Kidney epithelial cell (primary cell): ENCODE results near the gene SNAPC4. TPM values are rescaled to one million over a fixed set of nuclear protein-coding genes. Genes with fewer than 3 reads are reported as not detected.

Source experiments
- DNase-seq: peaks from one replicate; pipeline ENCODE4 v3.0.0-alpha.2; 2010; ENCODE audit warnings: low read depth
- H3K27me3 ChIP-seq: 2 replicates; pipeline ENCODE4 v1.6.0; 2011; ENCODE audit warnings: low read length; ENCODE audit not compliant: control insufficient read depth, insufficient read depth
- H3K36me3 ChIP-seq: 2 replicates; pipeline ENCODE4 v1.5.1; 2011; ENCODE audit warnings: low read length; ENCODE audit not compliant: control insufficient read depth, insufficient read depth
- H3K4me3 ChIP-seq: 2 replicates; pipeline ENCODE4 v1.5.1; 2011; ENCODE audit warnings: low read depth, mild to moderate bottlenecking, control low read depth, low read length
- total RNA-seq: library from RNA; depleted of rRNA; stranded (reverse); fragments of >200 nt; gene quantifications from 2 replicates; pipeline ENCODE4 v1.2.3, GENCODE V29; 2015
- TF ChIP-seq, protein P1 (sequence below): IDR thresholded peaks from 2 replicates; pipeline ENCODE4 v1.5.1; 2011; ENCODE audit warnings: mild to moderate bottlenecking, moderate library complexity, low read length, control low read depth, inconsistent platforms; ENCODE audit not compliant: insufficient read depth, poor library complexity, severe bottlenecking

Gene SNAPC4
- total RNA-seq, 1 donor from 2014 or later, result 14.9 TPM

DNA sequence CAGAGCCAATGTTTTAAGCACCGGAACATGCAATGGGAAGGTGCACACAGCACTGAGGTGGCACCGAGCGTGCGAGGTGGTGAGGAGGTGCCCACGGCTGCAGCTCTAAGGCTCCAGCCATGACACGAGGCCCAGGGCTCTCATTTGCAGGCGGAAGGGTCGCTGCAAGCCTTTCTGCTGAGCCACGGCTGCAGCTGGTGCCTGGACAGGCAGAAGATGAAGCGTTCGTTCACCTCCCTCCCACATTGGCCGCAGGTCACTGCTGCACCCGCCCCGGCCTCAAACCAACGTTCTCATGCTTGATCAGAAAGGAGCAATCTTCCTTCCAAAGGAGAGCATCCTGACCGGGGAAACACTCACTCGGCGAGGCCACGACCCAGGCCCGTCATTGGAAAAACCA is 44.1 kb upstream of the SNAPC4 start:
- TF ChIP-seq, protein P1, sequence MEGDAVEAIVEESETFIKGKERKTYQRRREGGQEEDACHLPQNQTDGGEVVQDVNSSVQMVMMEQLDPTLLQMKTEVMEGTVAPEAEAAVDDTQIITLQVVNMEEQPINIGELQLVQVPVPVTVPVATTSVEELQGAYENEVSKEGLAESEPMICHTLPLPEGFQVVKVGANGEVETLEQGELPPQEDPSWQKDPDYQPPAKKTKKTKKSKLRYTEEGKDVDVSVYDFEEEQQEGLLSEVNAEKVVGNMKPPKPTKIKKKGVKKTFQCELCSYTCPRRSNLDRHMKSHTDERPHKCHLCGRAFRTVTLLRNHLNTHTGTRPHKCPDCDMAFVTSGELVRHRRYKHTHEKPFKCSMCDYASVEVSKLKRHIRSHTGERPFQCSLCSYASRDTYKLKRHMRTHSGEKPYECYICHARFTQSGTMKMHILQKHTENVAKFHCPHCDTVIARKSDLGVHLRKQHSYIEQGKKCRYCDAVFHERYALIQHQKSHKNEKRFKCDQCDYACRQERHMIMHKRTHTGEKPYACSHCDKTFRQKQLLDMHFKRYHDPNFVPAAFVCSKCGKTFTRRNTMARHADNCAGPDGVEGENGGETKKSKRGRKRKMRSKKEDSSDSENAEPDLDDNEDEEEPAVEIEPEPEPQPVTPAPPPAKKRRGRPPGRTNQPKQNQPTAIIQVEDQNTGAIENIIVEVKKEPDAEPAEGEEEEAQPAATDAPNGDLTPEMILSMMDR, result no peak
- peaks cover 7% of the 10 kb centered on the region for H3K36me3 ChIP-seq
- no peak overlapping the region for H3K4me3 ChIP-seq
- H3K27me3 ChIP-seq, result no peaks in the 10 kb centered on the region
- no peak for DNase-seq

DNA sequence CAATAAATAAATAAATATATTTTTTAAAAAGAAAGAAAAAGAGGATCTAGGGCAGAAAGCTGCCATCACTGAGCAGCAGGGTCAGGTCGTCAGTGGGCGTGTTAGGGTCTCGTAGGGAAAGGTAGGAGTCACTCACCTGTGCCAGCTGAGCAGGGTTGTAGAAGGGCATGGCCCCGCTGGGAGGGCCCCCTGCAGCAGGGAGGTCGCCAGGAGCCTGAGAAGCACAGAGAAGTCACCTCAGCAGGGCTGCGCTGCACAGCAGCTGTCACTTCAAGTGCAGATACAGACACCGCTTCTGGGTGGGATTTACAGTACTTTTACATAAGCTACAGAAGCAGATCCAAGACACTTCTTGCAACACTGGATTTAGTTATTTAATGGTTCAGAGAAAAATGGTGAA is 43.7 kb upstream of the SNAPC4 start:
- no peak for DNase-seq
- no peaks in the 10 kb centered on the region for H3K27me3 ChIP-seq
- H3K4me3 ChIP-seq, result no peak overlapping the region
- TF ChIP-seq, protein P1, result no peak
- H3K36me3 ChIP-seq, result peaks cover 7% of the 10 kb centered on the region

DNA sequence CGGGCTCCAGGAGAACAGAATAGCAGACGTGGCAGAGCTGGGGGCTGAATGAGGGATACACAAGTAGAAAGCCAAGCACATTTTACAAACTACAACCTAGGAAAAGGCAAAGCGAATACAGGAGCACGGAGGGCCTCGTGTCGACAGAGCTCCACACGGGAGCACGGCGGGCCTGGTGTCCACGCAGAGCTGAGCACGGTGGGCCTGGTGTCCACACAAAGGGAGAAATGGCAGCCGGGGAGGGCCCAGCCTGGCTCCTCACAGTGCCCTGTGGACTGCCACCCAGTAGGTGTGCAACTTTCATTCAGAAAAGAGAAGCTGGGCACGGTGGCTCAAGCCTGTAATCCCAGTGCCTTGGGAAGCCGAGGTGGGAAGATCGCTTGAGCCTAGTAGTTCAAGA is 43.1 kb upstream of the SNAPC4 start:
- H3K36me3 ChIP-seq, result peaks cover 7% of the 10 kb centered on the region
- TF ChIP-seq, protein P1, result no peak

DNA sequence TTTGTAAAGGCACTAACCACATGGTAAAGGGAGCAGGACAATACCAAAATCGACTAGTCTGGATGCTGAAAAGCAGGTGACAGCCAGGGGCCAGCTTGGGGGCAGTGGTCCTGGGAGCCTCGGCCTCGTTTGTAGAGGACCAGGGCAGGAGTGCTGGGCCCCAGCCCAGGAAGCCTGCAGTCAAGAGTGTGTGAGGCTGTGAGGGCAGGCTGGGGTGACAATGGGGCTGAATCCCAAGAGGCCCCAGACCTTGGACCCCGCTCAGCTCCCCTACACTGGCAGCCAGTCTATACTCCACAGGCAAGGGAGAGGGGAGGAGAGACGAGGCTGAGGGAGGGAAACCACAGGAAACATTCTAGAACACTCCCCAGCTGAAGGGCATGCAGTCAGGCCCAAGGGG is 42.3 kb upstream of the SNAPC4 start:
- H3K27me3 ChIP-seq, result no peaks in the 10 kb centered on the region
- DNase-seq, result no peak
- H3K36me3 ChIP-seq, result peaks cover 6% of the 10 kb centered on the region
- no peak overlapping the region for H3K4me3 ChIP-seq
- TF ChIP-seq, protein P1, result no peak

More for the DNA sequence above, 43.1 kb upstream of the SNAPC4 start:
- Histone ChIP-seq H3K27me3 (no peaks in the 10 kb centered on the region), H3K4me3 (no peak overlapping the region)
- DNase-seq, result no peak

DNA sequence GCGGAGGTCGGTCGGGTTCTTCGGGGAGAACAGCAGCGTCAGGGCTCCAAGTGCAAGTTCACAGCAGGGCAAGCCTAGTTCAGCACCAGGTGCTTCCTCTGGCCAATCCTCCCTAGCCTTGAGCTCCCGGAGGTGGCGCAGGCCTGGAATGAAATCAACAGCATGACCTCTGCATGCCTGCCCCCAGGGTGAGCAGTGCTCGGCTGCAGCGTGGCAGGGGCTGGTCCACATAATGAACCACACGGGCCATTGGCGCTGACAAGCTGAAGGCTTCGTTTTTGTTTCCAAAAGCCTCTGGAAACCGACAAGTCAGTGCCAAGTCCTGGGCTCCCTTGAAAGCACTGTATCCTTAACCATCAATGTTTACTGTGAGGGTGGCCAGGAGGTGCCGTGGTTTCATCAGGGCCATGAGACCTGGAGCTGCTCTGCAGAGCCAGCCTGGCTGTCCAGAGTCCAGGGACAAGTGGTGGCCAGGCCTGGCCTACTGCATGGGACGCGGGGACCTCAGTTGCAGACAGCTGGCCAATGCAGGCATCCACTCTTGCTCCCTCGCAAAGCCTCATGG is 41.8 kb upstream of the SNAPC4 start:
- TF ChIP-seq, protein P1, result no peak
- DNase-seq, result no peak
- no peaks in the 10 kb centered on the region for H3K27me3 ChIP-seq
- no peak overlapping the region for H3K4me3 ChIP-seq
- peaks cover 6% of the 10 kb centered on the region for H3K36me3 ChIP-seq

DNA sequence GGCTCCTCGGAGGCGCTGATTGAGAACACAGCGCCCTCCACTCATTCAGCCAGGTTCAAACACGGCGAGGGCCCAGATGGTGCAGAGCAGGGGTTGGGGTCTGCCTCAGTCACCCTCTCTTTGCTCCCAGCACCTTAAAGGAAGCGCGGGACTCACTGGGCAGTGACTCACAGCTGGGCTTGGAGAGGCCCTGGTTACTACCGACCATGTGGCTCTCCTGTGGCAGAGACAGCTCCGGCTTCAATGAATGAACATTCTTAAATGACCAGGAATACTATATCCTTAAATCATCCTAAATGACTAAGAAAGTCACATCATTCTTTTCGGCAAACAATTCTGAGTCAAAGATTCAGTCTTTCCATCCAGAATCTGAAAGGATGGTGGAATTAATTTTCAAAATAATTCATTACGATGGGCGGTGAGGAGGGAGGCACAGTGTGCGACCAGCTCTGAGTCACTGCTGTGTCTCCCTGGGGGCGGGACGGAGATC is 41.3 kb upstream of the SNAPC4 start:
- TF ChIP-seq, protein P1, result no peak
- no peaks in the 10 kb centered on the region for H3K27me3 ChIP-seq
- no peak for DNase-seq
- no peak overlapping the region for H3K4me3 ChIP-seq
- H3K36me3 ChIP-seq, result peaks cover 4% of the 10 kb centered on the region
